MCF 10A (cell line): ENCODE results near the gene RALY. TPM values are rescaled to one million over a fixed set of nuclear protein-coding genes. Genes with fewer than 3 reads are reported as not detected.

Source experiments
- BruUV-seq: library from RNA; stranded (reverse); fragments of 400-500 nt; replicated peaks from 2 replicates; lab custom pipeline; 2021; lab: Mats Ljungman, UMichigan
- CTCF ChIA-PET: fragments of 300-600 bp; sonication (Branson Sonifier 250); formaldehyde crosslinking; extraction: SDS; loops from one replicate; lab custom pipeline; 2021; ENCODE audit warnings: antibody characterized with exemption, inconsistent platforms; lab: Yijun Ruan, JAX
- POLR2A ChIA-PET: fragments of 300-600, 350-650 bp; sonication (Branson Sonifier 250); formaldehyde crosslinking; extraction: SDS; loops from one replicate; lab custom pipeline; 2020; ENCODE audit warnings: antibody characterized with exemption, inconsistent platforms; lab: Yijun Ruan, JAX
- DNase-seq: peaks from one replicate; pipeline ENCODE4 v3.0.0-alpha.2; 2018; ENCODE audit not compliant: unreplicated experiment
- H3K27ac Mint-ChIP-seq: one replicate; pipeline ENCODE4 v1.8.0; 2022; ENCODE audit warnings: mild to moderate bottlenecking, low read depth, mixed read lengths; ENCODE audit not compliant: unreplicated experiment
- H3K27me3 Mint-ChIP-seq: one replicate; pipeline ENCODE4 v1.8.0; 2022; ENCODE audit warnings: mixed read lengths; ENCODE audit not compliant: insufficient read depth, unreplicated experiment
- H3K36me3 Mint-ChIP-seq: one replicate; pipeline ENCODE4 v1.8.0; 2022; ENCODE audit warnings: mild to moderate bottlenecking, moderate library complexity, mixed read lengths; ENCODE audit not compliant: insufficient read depth, unreplicated experiment
- H3K4me1 Mint-ChIP-seq: one replicate; pipeline ENCODE4 v1.8.0; 2022; ENCODE audit warnings: mixed read lengths; ENCODE audit not compliant: insufficient read depth, unreplicated experiment
- H3K4me3 Mint-ChIP-seq: one replicate; pipeline ENCODE4 v1.8.0; 2022; ENCODE audit warnings: mild to moderate bottlenecking, moderate library complexity, mixed read lengths; ENCODE audit not compliant: unreplicated experiment
- H3K9me3 Mint-ChIP-seq: one replicate; pipeline ENCODE4 v1.8.0; 2022; ENCODE audit warnings: mixed read lengths; ENCODE audit not compliant: unreplicated experiment
- CTCF ChIP-seq: fragments of 200-600 bp; IDR thresholded peaks from one replicate; pipeline ENCODE4 v1.8.0; 2022; ENCODE audit warnings: antibody characterized with exemption, mild to moderate bottlenecking; ENCODE audit not compliant: unreplicated experiment
- intact Hi-C: fragments of 100-400 bp; cut with micrococcal nuclease; formaldehyde crosslinking; loops from 2 replicates; pipeline ENCODE4 v1.14.1; 2022
- total RNA-seq: library from RNA; stranded (reverse); gene quantifications from 2 replicates; pipeline ENCODE4 v1.2.3, GENCODE V29; 2022

Gene RALY
- total RNA-seq, 1 experiment from 2014 or later: 120 TPM

- Mint-ChIP-seq H3K4me3 (peak overlapping the region; percentile 95), H3K27me3 (no peaks in the 10 kb centered on the region), H3K4me1 (peaks cover 16% of the 10 kb centered on the region), H3K27ac (peak overlapping the region; percentile 96), H3K9me3 (no peaks in the 10 kb centered on the region), H3K36me3 (peaks cover 6% of the 10 kb centered on the region)
- ChIA-PET CTCF (interaction anchor here (0.5 to 0.6 kb wide), 2 partner anchors 29 to 55 kb away, joined by 3 read pairs; no protein-coding TSS in a partner anchor), POLR2A (interaction anchor here (0.6 to 6.5 kb wide), 50 partner anchors 8 to 592 kb away, joined by 3 to 122 read pairs (median 4); partner anchors contain the start of genes ACTL10, CBFA2T2, CDK5RAP1 and CHMP4B)
- peak; percentile 98 for DNase-seq
- no TSS peak for BruUV-seq
- no peak for TF ChIP-seq CTCF
- intact Hi-C loops: loop anchor here (5.0 to 10.0 kb wide), 2 partner anchors 46 to 72 kb away; no protein-coding TSS in a partner anchor
These were observed 662 bp upstream of the RALY start for GRCh38 chr20:33992923-33993575.

GRCh38 chr20:33994222-33994913, 657 bp downstream of the RALY start:
- H3K36me3 Mint-ChIP-seq: peaks cover 6% of the 10 kb centered on the region
- intact Hi-C loops: loop anchor here (2.0 to 10.0 kb wide), 3 partner anchors 47 to 262 kb away; no protein-coding TSS in a partner anchor
- POLR2A ChIA-PET: interaction anchor here (0.5 to 6.5 kb wide), 31 partner anchors 10 to 505 kb away, joined by 3 to 122 read pairs (median 8); partner anchors contain the start of genes ACTL10, CBFA2T2, CHMP4B and EIF2S2
- H3K27ac Mint-ChIP-seq: peak overlapping the region; percentile 96
- DNase-seq: peak; percentile 80
- BruUV-seq: no TSS peak
- no peak for TF ChIP-seq CTCF
- H3K4me3 Mint-ChIP-seq: peak overlapping the region; percentile 95
- H3K4me1 Mint-ChIP-seq: peaks cover 29% of the 10 kb centered on the region
- H3K9me3 Mint-ChIP-seq: peaks cover 7% of the 10 kb centered on the region
- CTCF ChIA-PET: no interaction called here
- H3K27me3 Mint-ChIP-seq: no peaks in the 10 kb centered on the region

GRCh38 chr20:33995053-33995831, 1.5 kb downstream of the RALY start:
- no peak for DNase-seq
- peak overlapping the region; percentile 95 for H3K4me3 Mint-ChIP-seq
- TSS peak; percentile 54 for BruUV-seq
- H3K27me3 Mint-ChIP-seq: no peaks in the 10 kb centered on the region
- peaks cover 7% of the 10 kb centered on the region for H3K9me3 Mint-ChIP-seq
- peaks cover 34% of the 10 kb centered on the region for H3K4me1 Mint-ChIP-seq
- ChIA-PET POLR2A (interaction anchor here (0.5 to 6.5 kb wide), 29 partner anchors 10 to 428 kb away, joined by 3 to 122 read pairs (median 5); partner anchors contain the start of genes ACTL10, CHMP4B, EIF2S2 and PXMP4), CTCF (interaction anchor here (0.8 to 2.1 kb wide), 3 partner anchors 16 to 107 kb away, joined by 3 to 5 read pairs (median 3); no protein-coding TSS in a partner anchor)
- TF ChIP-seq CTCF: no peak
- H3K27ac Mint-ChIP-seq: peak overlapping the region; percentile 96
- intact Hi-C loops: loop anchor here (2.0 to 10.0 kb wide), 2 partner anchors 70 to 262 kb away; no protein-coding TSS in a partner anchor
- peaks cover 6% of the 10 kb centered on the region for H3K36me3 Mint-ChIP-seq
